ENCODE results near the gene VANGL1. TPM values are rescaled to one million over a fixed set of nuclear protein-coding genes. Genes with fewer than 3 reads are reported as not detected.
A peak's percentile ranks its signal among the peaks of the same experiment; 100 is the strongest.

VANGL1 gene
- total RNA-seq, 1 donor from 2014 or later = 5.5 TPM

DNA sequence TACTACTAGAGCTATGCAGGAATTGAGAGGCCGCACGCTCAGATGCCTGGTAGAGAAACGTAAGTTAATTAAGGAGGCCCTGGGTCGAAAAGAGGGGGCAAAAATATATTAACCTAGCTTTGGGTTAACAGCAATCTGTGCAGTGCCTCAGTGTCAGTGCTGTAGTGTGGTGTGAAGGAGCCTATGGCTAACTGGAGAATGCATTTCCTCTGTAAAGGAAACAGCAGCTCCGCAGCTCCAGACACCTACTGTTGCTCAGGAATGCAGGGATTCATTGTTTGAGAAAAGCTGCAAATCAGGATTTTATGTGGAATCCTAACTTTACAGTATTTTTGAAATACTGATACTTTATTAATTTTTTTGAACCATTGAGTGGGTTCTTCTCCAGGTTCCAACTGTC, 18.4 kb downstream of the VANGL1 start:
- DNase-seq (no peak), ATAC-seq (no peak)

GRCh38 chr1:115661157-115661556, 19.4 kb downstream of the VANGL1 start:
- intact Hi-C loops (cut with micrococcal nuclease) = no loop called here
- no peak for ATAC-seq
- no peak for DNase-seq

More for the DNA sequence above, 18.4 kb downstream of the VANGL1 start:
- intact Hi-C loops (cut with micrococcal nuclease) = no loop called here

DNA sequence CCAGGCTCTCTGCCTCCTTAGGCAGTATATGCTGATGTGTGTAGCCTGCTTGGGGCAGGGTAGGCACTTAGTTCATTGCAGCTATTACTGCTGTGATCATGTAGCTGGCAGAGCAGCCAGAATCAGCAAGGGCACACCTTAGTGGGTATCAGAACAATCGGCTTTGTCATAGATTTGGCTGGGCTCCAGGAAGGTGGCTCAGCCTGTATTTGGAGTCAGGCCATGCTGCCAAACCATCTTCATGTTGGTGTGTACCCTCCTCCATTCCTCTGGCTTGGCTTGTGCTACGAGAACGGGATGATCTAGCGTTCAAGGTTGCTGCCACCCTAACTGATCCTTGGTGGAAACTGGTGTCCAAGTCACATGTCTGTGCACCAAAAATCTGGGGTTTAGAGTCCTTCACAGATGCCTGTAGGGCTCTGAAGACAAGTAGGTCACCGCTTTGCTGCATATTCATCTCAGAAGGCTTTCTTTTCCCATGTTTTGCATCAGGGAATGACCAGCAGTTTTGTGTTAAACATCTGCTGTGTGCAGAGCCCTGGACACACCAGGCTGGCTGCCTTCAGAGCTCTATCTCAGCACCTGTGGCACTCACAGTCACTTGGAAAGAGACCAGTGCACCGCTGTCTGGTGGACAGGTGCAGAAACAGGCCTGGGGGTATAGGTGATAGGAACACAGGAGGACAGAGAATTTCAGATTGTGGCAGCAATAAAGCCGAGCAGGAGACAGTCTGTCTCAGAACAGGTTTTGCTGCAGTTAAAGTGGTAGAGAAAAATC, 23.7 kb downstream of the VANGL1 start:
- intact Hi-C loops (cut with micrococcal nuclease) = no loop called here
- DNase-seq (no peak), ATAC-seq (no peak)

GRCh38 chr1:115666206-115666605, 24.4 kb downstream of the VANGL1 start:
- no peak for DNase-seq
- intact Hi-C loops (cut with micrococcal nuclease) = no loop called here
- peak; percentile 22 for ATAC-seq

GRCh38 chr1:115666702-115667101, 24.9 kb downstream of the VANGL1 start:
- ATAC-seq (peak; percentile 94), DNase-seq (peak; percentile 81)
- intact Hi-C loops (cut with micrococcal nuclease) = no loop called here

- intact Hi-C loops (cut with micrococcal nuclease) = no loop called here
- no peak for DNase-seq
Measured at GRCh38 chr1:115668579-115668978, 26.8 kb downstream of the VANGL1 start.

DNA sequence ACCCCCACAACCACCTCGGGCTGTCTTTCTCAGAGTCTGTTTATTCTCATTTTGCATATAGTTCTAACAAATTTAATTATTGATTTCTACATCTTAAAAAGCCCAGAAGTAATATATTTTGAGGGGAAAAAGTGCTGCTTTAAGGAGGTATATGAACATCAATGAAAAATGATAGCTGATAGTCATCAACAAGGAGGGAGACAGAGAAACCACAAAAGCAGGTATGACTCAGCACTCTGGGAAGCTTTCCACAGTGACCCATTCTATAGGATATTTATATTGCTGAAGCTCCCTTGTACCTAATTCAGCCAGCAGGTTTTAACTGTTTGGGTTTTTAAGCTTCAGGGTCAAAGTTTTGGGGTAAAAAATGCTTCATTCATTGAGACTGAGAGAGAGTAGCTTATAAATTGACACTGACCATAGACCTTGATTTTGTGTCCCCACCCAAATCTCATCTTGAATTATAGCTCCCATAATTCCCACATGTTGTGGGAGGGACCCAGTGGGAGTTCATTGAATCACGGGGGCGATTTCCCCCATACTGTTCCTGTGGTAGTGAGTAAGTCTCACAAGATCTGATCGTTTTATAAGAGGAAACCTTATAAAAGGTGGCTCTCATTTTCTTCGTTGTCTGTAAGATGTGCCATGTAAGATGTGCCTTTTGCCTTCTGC, 27.4 kb downstream of the VANGL1 start:
- intact Hi-C loops (cut with micrococcal nuclease) = no loop called here
- no peak for DNase-seq
- no peak for ATAC-seq

More at GRCh38 chr1:115668579-115668978, 26.8 kb downstream of the VANGL1 start:
- no peak for ATAC-seq

DNA sequence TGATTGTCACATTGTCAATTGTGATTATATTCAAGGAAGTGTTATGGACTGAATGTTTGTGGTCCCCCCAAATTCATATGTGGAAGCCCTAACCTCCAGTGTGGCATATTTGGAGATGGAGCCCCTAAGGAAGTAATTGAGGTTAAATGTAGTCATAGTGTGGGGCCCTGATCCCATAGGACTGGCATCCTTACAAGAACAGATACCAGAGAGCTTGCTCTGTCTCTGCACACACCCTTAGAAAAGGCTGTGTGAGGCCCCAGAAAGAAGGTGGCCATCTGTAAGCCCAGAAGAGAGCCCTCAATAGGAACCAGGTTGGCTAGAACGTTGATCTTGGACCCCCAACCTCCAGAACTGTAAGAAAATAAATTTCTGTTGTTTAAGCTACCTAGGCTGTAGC, 28.1 kb downstream of the VANGL1 start:
- intact Hi-C loops (cut with micrococcal nuclease) = no loop called here
- ATAC-seq (no peak), DNase-seq (no peak)

GRCh38 chr1:115670476-115671175, 28.9 kb downstream of the VANGL1 start:
- DNase-seq (no peak), ATAC-seq (no peak)
- intact Hi-C loops (cut with micrococcal nuclease) = no loop called here

DNA sequence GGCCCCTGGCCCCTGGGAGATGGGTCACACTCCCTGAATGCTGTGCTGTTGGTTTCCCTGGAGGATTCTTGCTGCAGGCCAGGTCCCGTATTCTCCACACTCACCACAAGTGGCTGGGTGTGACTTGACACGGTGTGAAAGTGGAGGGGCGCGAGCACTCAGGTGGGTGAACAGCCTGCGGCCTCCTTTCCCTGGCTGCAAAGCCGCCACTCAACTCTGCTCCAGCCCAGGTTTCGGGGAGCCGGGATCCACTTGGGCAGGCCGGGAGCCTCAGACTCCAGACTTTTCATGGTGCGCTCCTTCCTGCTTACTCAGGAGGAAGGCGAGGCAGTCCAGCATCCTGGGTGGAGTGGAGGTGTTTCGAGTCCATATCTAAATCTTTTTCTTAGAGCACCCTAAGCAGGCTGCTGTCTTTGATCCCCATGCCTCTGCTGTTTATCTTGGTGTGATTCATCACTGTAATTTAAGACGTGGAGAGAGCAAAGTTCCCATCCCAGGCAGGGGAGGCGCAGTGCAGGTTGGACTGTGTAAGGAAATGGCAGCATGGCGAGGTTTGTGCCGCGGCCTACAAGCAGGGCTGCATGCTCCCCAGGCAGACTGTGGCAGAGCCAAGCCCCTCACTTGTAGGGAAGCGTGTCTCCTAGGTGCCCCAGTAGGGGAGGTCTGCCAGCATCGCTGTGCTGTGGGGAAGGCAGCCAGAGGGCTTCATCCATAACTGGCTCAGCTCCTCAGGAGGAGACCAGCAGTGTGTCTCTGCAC, 29.6 kb downstream of the VANGL1 start:
- intact Hi-C loops (cut with micrococcal nuclease) = no loop called here
- DNase-seq (no peak), ATAC-seq (peak; percentile 58)

DNA sequence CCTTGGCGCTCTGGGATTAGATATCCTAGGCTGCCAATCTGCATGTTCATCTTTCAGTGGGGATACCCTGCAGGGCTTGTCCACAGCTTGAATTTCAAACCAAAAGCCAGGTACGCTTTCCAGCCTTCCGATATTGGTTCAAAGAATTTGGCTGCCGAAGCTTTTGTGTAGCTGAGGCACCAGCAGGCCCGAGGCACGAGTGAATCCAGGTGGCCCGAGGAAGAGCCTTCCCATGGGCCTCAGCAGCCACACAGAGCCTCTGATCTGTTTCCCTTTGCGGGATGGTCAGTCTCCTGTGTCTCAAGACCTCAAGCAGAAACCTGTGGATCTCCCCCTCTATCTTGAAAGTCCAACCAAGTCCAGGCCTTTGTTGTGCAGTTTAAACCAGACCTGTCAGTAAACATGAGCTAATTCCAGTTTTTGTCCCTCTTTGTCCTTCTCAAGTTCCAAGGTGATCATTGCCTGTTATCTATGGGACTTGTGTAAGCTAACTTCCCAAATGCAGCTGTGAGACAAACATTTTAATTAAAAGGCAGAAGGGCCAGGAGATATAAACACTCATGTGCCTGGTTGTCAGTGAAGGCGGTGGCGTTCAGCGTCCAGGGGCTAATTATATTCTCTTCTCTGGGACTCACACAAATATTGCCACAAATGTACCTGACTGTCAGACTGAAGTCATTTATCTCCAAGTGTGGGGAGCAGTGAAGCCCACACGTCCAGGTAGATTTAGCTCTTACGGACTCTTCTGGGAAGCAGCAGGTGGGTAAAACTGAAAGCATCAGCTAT, 30.6 kb downstream of the VANGL1 start:
- DNase-seq (no peak), ATAC-seq (peak; percentile 55)
- intact Hi-C loops (cut with micrococcal nuclease) = no loop called here

GRCh38 chr1:115676498-115677181, 34.9 kb downstream of the VANGL1 start:
- DNase-seq = no peak
- ATAC-seq = no peak
- intact Hi-C loops (cut with micrococcal nuclease) = no loop called here

DNA sequence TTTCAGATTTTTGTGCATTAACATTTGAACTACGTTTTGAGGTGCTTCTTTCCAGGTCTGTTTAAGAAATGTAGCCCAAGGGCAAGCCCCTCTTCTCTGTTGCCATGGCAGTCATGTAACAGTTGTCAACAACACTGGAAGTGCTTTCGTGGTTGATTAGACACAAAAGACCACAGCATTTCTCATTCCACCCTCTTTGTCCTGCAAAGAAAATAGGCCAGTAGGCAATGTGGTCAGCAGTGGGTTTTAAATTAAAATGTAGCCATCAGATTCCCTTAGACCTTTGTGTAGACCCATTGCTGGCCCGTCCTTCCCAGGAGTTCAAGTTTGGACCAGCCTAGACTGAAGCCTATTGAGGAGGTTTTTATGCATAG, 35.4 kb downstream of the VANGL1 start:
- ATAC-seq = no peak
- intact Hi-C loops (cut with micrococcal nuclease) = no loop called here
- no peak for DNase-seq

GRCh38 chr1:115677565-115677964, 35.8 kb downstream of the VANGL1 start:
- DNase-seq = no peak
- intact Hi-C loops (cut with micrococcal nuclease) = no loop called here
- ATAC-seq = no peak

- no peak for DNase-seq
- intact Hi-C loops (cut with micrococcal nuclease) = no loop called here
- ATAC-seq = no peak
Measured at GRCh38 chr1:115678141-115678540, 36.4 kb downstream of the VANGL1 start.

GRCh38 chr1:115679141-115679611, 37.4 kb downstream of the VANGL1 start:
- peak; percentile 67 for DNase-seq
- ATAC-seq = peak; percentile 85
- intact Hi-C loops (cut with micrococcal nuclease) = no loop called here

DNA sequence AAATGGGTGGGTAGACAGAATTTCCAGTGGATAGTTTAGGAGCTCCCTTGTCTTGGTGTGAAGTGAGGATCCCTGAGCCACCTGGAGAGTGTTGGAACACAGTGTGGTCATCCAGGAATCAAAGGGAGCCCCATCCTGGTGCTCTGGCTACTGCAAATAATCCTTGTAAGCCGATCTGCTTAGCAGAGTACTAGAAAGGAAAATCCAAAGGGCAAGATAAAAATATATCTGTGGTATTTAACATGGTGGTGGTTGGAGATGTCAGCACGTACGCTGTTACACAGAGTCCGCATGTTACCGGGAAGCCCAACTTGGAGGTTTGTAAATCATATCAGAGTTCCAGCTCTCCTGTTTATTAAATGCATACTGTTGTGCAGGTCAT, 39.0 kb downstream of the VANGL1 start:
- ATAC-seq (peak; percentile 77), DNase-seq (no peak)
- intact Hi-C loops (cut with micrococcal nuclease) = no loop called here

- ATAC-seq = no peak
Measured at GRCh38 chr1:115682792-115683191, 41.0 kb downstream of the VANGL1 start.

More at GRCh38 chr1:115682792-115683191, 41.0 kb downstream of the VANGL1 start:
- DNase-seq = no peak
- intact Hi-C loops (cut with micrococcal nuclease) = no loop called here

Measured in left ventricle myocardium superior (tissue), 1 donor.